ENCODE results near the gene NAIP. TPM values are rescaled to one million over a fixed set of nuclear protein-coding genes. Genes with fewer than 3 reads are reported as not detected.

The NAIP gene
- total RNA-seq, 1 donor from 2014 or later = 49.4 TPM

Other genes starting within 250 kb of the NAIP start
- gene SERF1A, start 124.7 kb downstream of the NAIP start, total RNA-seq (ENCODE audit: insufficient read depth, low replicate concordance) = 35.2 TPM
- 30.6 TPM for gene SMN1, start 100.3 kb downstream of the NAIP start, total RNA-seq (ENCODE audit: insufficient read depth, low replicate concordance)
- 54.7 TPM for gene GTF2H2, start 42.3 kb upstream of the NAIP start, total RNA-seq (ENCODE audit: insufficient read depth, low replicate concordance)